ENCODE results near the gene SLC2A13. TPM values are rescaled to one million over a fixed set of nuclear protein-coding genes. Genes with fewer than 3 reads are reported as not detected.

Gene SLC2A13
- total RNA-seq, 1 experiment from 2014 or later, result 12.1 TPM

DNA sequence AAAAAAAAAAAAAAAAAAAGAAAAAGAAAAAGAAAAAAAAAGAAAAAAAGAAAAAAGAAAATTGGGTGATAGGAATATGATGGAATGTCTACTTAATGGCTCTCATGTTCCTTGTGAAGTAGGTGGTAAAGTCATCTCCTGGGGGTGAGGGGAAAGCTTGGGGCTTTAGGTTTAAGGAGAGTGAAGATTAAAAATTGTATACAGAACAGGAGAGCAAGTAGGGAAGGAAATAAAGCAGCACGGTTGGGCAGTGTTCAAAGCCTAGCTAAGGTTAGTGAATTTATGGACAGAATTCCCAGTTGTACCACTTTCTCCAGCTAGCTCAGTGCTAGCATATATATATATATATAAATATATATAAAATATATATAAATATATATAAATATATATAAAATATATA lies 40.0 kb upstream of the SLC2A13 start:
- POLR2A ChIA-PET, result no interaction called here
- no TSS peak for BruUV-seq (replicated peaks)
- Histone ChIP-seq H3K9me3 (ENCODE audit: control insufficient read depth, insufficient read depth, low read depth, low read length) (no peaks in the 10 kb centered on the region), H3K27me3 (ENCODE audit: control insufficient read depth, insufficient read depth, low read length) (peaks cover under 1% of the 10 kb centered on the region; the same call in 1 of the 2 replicates), H3K4me1 (ENCODE audit: control insufficient read depth, insufficient read depth, low read length) (no peaks in the 10 kb centered on the region), H3K36me3 (ENCODE audit: control insufficient read depth, insufficient read depth, low read length) (no peaks in the 10 kb centered on the region), H3K4me3 (ENCODE audit: low read depth in 2 of 2, low read length in 2 of 2) (no peak overlapping the region), H3K27ac (ENCODE audit: low read length) (no peak overlapping the region)
- intact Hi-C loops (cut with micrococcal nuclease; ENCODE audit: unreplicated experiment) (no loop called here), in situ Hi-C loops (cut with HindIII; ENCODE audit: low pct_unique_long_range_greater_than_20kb, low sequenced_read_pairs) (no loop called here)
- no peak for ATAC-seq
- TF ChIP-seq SIN3A (IDR thresholded peaks at IDR 0.05; ENCODE audit: borderline replicate concordance, insufficient read depth, low read depth, low read length) (no peak), TCF7L2 (IDR thresholded peaks at IDR 0.05; ENCODE audit: low read depth, low read length) (no peak), POLR2AphosphoS5 (IDR thresholded peaks at IDR 0.05; ENCODE audit: low read depth, low read length) (no peak)
- TF ChIP-seq, protein P1, sequence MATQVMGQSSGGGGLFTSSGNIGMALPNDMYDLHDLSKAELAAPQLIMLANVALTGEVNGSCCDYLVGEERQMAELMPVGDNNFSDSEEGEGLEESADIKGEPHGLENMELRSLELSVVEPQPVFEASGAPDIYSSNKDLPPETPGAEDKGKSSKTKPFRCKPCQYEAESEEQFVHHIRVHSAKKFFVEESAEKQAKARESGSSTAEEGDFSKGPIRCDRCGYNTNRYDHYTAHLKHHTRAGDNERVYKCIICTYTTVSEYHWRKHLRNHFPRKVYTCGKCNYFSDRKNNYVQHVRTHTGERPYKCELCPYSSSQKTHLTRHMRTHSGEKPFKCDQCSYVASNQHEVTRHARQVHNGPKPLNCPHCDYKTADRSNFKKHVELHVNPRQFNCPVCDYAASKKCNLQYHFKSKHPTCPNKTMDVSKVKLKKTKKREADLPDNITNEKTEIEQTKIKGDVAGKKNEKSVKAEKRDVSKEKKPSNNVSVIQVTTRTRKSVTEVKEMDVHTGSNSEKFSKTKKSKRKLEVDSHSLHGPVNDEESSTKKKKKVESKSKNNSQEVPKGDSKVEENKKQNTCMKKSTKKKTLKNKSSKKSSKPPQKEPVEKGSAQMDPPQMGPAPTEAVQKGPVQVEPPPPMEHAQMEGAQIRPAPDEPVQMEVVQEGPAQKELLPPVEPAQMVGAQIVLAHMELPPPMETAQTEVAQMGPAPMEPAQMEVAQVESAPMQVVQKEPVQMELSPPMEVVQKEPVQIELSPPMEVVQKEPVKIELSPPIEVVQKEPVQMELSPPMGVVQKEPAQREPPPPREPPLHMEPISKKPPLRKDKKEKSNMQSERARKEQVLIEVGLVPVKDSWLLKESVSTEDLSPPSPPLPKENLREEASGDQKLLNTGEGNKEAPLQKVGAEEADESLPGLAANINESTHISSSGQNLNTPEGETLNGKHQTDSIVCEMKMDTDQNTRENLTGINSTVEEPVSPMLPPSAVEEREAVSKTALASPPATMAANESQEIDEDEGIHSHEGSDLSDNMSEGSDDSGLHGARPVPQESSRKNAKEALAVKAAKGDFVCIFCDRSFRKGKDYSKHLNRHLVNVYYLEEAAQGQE (IDR thresholded peaks at IDR 0.05; ENCODE audit: insufficient read depth in 1 of 2, low read depth in 2 of 2, low read length in 1 of 2), result no peak
- TF ChIP-seq, protein P2, sequence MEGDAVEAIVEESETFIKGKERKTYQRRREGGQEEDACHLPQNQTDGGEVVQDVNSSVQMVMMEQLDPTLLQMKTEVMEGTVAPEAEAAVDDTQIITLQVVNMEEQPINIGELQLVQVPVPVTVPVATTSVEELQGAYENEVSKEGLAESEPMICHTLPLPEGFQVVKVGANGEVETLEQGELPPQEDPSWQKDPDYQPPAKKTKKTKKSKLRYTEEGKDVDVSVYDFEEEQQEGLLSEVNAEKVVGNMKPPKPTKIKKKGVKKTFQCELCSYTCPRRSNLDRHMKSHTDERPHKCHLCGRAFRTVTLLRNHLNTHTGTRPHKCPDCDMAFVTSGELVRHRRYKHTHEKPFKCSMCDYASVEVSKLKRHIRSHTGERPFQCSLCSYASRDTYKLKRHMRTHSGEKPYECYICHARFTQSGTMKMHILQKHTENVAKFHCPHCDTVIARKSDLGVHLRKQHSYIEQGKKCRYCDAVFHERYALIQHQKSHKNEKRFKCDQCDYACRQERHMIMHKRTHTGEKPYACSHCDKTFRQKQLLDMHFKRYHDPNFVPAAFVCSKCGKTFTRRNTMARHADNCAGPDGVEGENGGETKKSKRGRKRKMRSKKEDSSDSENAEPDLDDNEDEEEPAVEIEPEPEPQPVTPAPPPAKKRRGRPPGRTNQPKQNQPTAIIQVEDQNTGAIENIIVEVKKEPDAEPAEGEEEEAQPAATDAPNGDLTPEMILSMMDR (IDR thresholded peaks at IDR 0.05), result no peak
- CTCF ChIA-PET, result interaction anchor here (0.6 to 0.7 kb wide), 2 partner anchors 9 to 367 kb away, joined by 3 read pairs; no protein-coding TSS in a partner anchor
- DNase-seq (ENCODE audit: low read depth, low spot score), result no peak

DNA sequence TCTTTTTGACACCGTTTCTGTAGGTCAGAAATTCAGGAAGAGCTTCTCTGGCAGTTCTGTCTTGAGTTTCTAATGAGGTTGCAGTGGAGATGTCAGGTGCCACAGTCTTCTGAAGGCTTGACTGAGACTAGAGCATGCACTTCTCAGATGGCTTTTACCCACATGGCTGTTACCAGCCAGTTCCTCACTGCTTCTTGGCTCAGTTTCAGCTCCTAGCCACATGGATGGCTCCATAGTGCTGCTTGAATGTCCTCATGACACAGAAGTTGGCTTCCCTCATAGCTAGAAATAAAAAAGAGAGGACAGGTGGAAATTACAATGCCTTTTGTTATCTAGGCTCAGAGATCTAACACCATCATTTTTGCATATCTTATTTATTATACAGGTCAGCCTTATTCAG lies 38.1 kb upstream of the SLC2A13 start:
- no peaks in the 10 kb centered on the region for H3K36me3 ChIP-seq (ENCODE audit: control insufficient read depth, insufficient read depth, low read length)
- CTCF ChIA-PET, result no interaction called here
- no TSS peak for BruUV-seq (replicated peaks)
- H3K9me3 ChIP-seq (ENCODE audit: control insufficient read depth, insufficient read depth, low read depth, low read length), result no peaks in the 10 kb centered on the region
- DNase-seq (ENCODE audit: low read depth, low spot score) (no peak), ATAC-seq (no peak)
- intact Hi-C loops (cut with micrococcal nuclease; ENCODE audit: unreplicated experiment), result no loop called here
- H3K27ac ChIP-seq (ENCODE audit: low read length), result no peak overlapping the region
- TF ChIP-seq SIN3A (IDR thresholded peaks at IDR 0.05; ENCODE audit: borderline replicate concordance, insufficient read depth, low read depth, low read length), result no peak
- TF ChIP-seq, protein P2 (IDR thresholded peaks at IDR 0.05), result no peak
- TF ChIP-seq POLR2AphosphoS5 (IDR thresholded peaks at IDR 0.05; ENCODE audit: low read depth, low read length), result no peak
- TF ChIP-seq, protein P1 (IDR thresholded peaks at IDR 0.05; ENCODE audit: insufficient read depth in 1 of 2, low read depth in 2 of 2, low read length in 1 of 2), result no peak
- no peak for TF ChIP-seq TCF7L2 (IDR thresholded peaks at IDR 0.05; ENCODE audit: low read depth, low read length)
- H3K4me1 ChIP-seq (ENCODE audit: control insufficient read depth, insufficient read depth, low read length), result no peaks in the 10 kb centered on the region
- peaks cover 2% of the 10 kb centered on the region; the same call in 1 of the 2 replicates for H3K27me3 ChIP-seq (ENCODE audit: control insufficient read depth, insufficient read depth, low read length)
- POLR2A ChIA-PET, result no interaction called here
- in situ Hi-C loops (cut with HindIII; ENCODE audit: low pct_unique_long_range_greater_than_20kb, low sequenced_read_pairs), result no loop called here
- H3K4me3 ChIP-seq (ENCODE audit: low read depth in 2 of 2, low read length in 2 of 2), result no peak overlapping the region
